HL-60 (cell line): Measurements from ENCODE around the gene PCDH1.

Source experiments
- CTCF ChIP-seq: IDR thresholded peaks from one replicate; pipeline ENCODE4 v1.5.1; 2011; ENCODE audit warnings: low read length, control low read depth, inconsistent platforms; ENCODE audit not compliant: insufficient read depth
- GABPA ChIP-seq: IDR thresholded peaks from 2 replicates; pipeline ENCODE4 v1.6.1; 2012; ENCODE audit warnings: low read depth
- POLR2AphosphoS5 ChIP-seq: IDR thresholded peaks from 2 replicates; pipeline ENCODE4 v1.6.1; 2012; ENCODE audit warnings: low read depth

- TF ChIP-seq CTCF = no peak
- no peak for TF ChIP-seq POLR2AphosphoS5
- TF ChIP-seq GABPA = no peak
Measured at GRCh38 chr5:141816598-141817399, 61.4 kb downstream of the PCDH1 start.
